Measurements from ENCODE around the gene MED13L.

DNA sequence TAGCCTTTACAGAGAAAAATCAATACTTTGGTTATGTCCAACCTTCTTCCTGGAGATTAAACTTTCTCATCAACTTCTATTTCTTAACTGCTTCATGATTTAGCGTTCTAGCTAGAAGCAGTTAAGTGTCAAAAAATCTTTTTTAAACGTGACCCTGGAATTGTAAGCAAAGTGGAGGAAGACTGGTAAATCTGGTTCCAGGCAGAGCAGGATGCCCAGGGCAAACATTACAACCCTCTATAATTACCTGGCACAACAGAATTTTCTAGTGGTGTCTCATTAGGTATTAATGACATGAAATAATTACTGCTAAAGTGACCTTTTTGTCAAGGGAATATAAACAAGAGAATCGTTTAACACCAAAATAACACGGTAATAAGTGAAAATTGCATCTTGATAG, 320.8 kb downstream of the MED13L start:
- TF ChIP-seq, protein P1, sequence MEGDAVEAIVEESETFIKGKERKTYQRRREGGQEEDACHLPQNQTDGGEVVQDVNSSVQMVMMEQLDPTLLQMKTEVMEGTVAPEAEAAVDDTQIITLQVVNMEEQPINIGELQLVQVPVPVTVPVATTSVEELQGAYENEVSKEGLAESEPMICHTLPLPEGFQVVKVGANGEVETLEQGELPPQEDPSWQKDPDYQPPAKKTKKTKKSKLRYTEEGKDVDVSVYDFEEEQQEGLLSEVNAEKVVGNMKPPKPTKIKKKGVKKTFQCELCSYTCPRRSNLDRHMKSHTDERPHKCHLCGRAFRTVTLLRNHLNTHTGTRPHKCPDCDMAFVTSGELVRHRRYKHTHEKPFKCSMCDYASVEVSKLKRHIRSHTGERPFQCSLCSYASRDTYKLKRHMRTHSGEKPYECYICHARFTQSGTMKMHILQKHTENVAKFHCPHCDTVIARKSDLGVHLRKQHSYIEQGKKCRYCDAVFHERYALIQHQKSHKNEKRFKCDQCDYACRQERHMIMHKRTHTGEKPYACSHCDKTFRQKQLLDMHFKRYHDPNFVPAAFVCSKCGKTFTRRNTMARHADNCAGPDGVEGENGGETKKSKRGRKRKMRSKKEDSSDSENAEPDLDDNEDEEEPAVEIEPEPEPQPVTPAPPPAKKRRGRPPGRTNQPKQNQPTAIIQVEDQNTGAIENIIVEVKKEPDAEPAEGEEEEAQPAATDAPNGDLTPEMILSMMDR (IDR thresholded peaks at IDR 0.05), result no peak
- TF ChIP-seq POLR2A (IDR thresholded peaks at IDR 0.05), result no peak
